GM23338 (cell line): ENCODE results near the gene EXOC3L4. TPM values are rescaled to one million over a fixed set of nuclear protein-coding genes. Genes with fewer than 3 reads are reported as not detected.

ENCODE experiments used
- ATAC-seq: fragments of 200-7000 bp; cut with Tn5 transposase; 3 replicates; pipeline ENCODE4 v1.9.1; 2020
- DNase-seq: peaks from one replicate; pipeline ENCODE4 v3.0.0-alpha.2; 2015; ENCODE audit warnings: low spot score
- H2AFZ ChIP-seq: fragments of 200-600 bp; sonication (generic); 2 replicates; pipeline ENCODE4 v1.8.0; 2016; ENCODE audit warnings: antibody characterized with exemption, mild to moderate bottlenecking, moderate library complexity
- H3F3A ChIP-seq: fragments of 200-600 bp; sonication (generic); replicated peaks from 2 replicates; pipeline ENCODE4 v1.8.0; 2017; ENCODE audit warnings: antibody characterized with exemption, mixed run types, low read depth
- H3K27ac ChIP-seq: fragments of 200-600 bp; sonication (generic); 2 replicates; pipeline ENCODE4 v1.6.1; 2016; ENCODE audit warnings: low read depth
- H3K27me3 ChIP-seq: fragments of 200-600 bp; sonication (generic); 2 replicates; pipeline ENCODE4 v1.8.0; 2016; ENCODE audit warnings: mild to moderate bottlenecking, mixed run types, moderate library complexity; ENCODE audit not compliant: insufficient read depth
- H3K36me3 ChIP-seq: fragments of 200-600 bp; sonication (generic); 2 replicates; pipeline ENCODE4 v1.8.0; 2016; ENCODE audit warnings: mild to moderate bottlenecking; ENCODE audit not compliant: insufficient read depth
- H3K4me1 ChIP-seq: fragments of 200-600 bp; sonication (generic); 2 replicates; pipeline ENCODE4 v1.8.0; 2016; ENCODE audit warnings: mild to moderate bottlenecking, moderate library complexity; ENCODE audit not compliant: insufficient read depth
- H3K4me2 ChIP-seq: fragments of 200-600 bp; sonication (generic); 2 replicates; pipeline ENCODE4 v1.7.1; 2017; ENCODE audit warnings: mixed run types
- H3K4me3 ChIP-seq: fragments of 200-600 bp; sonication (generic); 2 replicates; pipeline ENCODE4 v1.6.1; 2016; ENCODE audit warnings: mixed run types
- H3K79me2 ChIP-seq: fragments of 200-600 bp; sonication (generic); replicated peaks from 2 replicates; pipeline ENCODE4 v1.8.0; 2017; ENCODE audit warnings: mild to moderate bottlenecking; ENCODE audit not compliant: insufficient read depth
- H3K9me2 ChIP-seq: fragments of 200-600 bp; sonication (generic); 2 replicates; pipeline ENCODE4 v1.8.0; 2017; ENCODE audit not compliant: insufficient read depth
- H4K20me1 ChIP-seq: fragments of 200-600 bp; sonication (generic); replicated peaks from 2 replicates; pipeline ENCODE4 v1.8.0; 2017; ENCODE audit warnings: mild to moderate bottlenecking; ENCODE audit not compliant: insufficient read depth
- H3K27ac Mint-ChIP-seq: 2 replicates; pipeline ENCODE4 v1.8.0; 2020; ENCODE audit warnings: inconsistent platforms, mild to moderate bottlenecking, moderate library complexity, mixed read lengths
- H3K27me3 Mint-ChIP-seq: 3 replicates; pipeline ENCODE4 v1.8.0; 2022; ENCODE audit warnings: low read depth, mild to moderate bottlenecking, moderate library complexity, mixed read lengths, inconsistent platforms; ENCODE audit not compliant: insufficient read depth, poor library complexity
- H3K36me3 Mint-ChIP-seq: 3 replicates; pipeline ENCODE4 v1.8.0; 2021; ENCODE audit warnings: low read depth, mild to moderate bottlenecking, inconsistent platforms, moderate library complexity, mixed read lengths
- H3K4me1 Mint-ChIP-seq: 3 replicates; pipeline ENCODE4 v1.8.0; 2020; ENCODE audit warnings: mild to moderate bottlenecking, inconsistent platforms, mixed read lengths
- H3K4me3 Mint-ChIP-seq: 3 replicates; pipeline ENCODE4 v1.8.0; 2021; ENCODE audit warnings: moderate library complexity, mild to moderate bottlenecking, inconsistent platforms, mixed read lengths
- H3K9me3 Mint-ChIP-seq: 3 replicates; pipeline ENCODE4 v1.8.0; 2020; ENCODE audit warnings: moderate library complexity, mild to moderate bottlenecking, inconsistent platforms, mixed read lengths
- EZH2 ChIP-seq: fragments of 200-600 bp; sonication (generic); IDR thresholded peaks from one replicate; pipeline ENCODE4 v1.8.0; 2017; ENCODE audit warnings: antibody characterized with exemption, mild to moderate bottlenecking, low read depth; ENCODE audit not compliant: unreplicated experiment
- EZH2phosphoT487 ChIP-seq: fragments of 200-600 bp; sonication (generic); IDR thresholded peaks from one replicate; pipeline ENCODE4 v1.8.1; 2018; ENCODE audit warnings: antibody characterized with exemption; ENCODE audit not compliant: unreplicated experiment
- NANOG ChIP-seq: IDR thresholded peaks from 2 replicates; pipeline ENCODE4 v1.6.1; 2016; ENCODE audit warnings: antibody characterized with exemption, borderline replicate concordance
- STAT1 ChIP-seq: IDR thresholded peaks from one replicate; pipeline ENCODE4 v1.6.1; 2016; ENCODE audit warnings: antibody characterized with exemption; ENCODE audit not compliant: unreplicated experiment
- ZNF114 ChIP-seq: fragments of 250-450 bp; sonication (Bioruptor Pico); IDR thresholded peaks from 2 replicates; pipeline ENCODE4 v1.5.0; 2020; ENCODE audit warnings: mild to moderate bottlenecking, moderate library complexity
- polyA plus RNA-seq: library from polyadenylated mRNA; unstranded; fragments of >200 nt; fragmentation: Nextera tagmentation; extraction: Ambion mirVana; gene quantifications from 2 replicates; pipeline ENCODE4 v1.2.1, GENCODE V29; 2016
- total RNA-seq: library from RNA; depleted of rRNA; stranded (reverse); fragments of >200 nt; shearing (Covaris generic); gene quantifications from 2 replicates; pipeline ENCODE4 v1.2.3, GENCODE V29; 2014
- TF ChIP-seq, protein P1 (sequence below): IDR thresholded peaks from one replicate; pipeline ENCODE4 v1.6.1; 2018; ENCODE audit warnings: antibody characterized with exemption; ENCODE audit not compliant: unreplicated experiment
- TF ChIP-seq, protein P2 (sequence below), 2 experiments: fragments of 200-600 bp in 1 of 2; sonication (generic) in 1 of 2; conservative IDR thresholded peaks; 2 replicates each; pipeline versions ENCODE4 v1.5.1 to v1.6.1; 2016 to 2017; ENCODE audit warnings: antibody characterized with exemption in 2 of 2, low read depth in 2 of 2, mild to moderate bottlenecking in 2 of 2, moderate library complexity in 1 of 2
- TF ChIP-seq, protein P3 (sequence below): fragments of 250-450 bp; sonication (Bioruptor Pico); IDR thresholded peaks from 2 replicates; pipeline ENCODE4 v1.5.0; 2020; ENCODE audit warnings: mild to moderate bottlenecking, moderate library complexity
- TF ChIP-seq, protein P4 (sequence below): IDR thresholded peaks from 2 replicates; pipeline ENCODE4 v1.6.1; 2016; ENCODE audit warnings: antibody characterized with exemption

Gene EXOC3L4
- total and polyA plus RNA-seq, 2 experiments from 2014 or later: not detected

DNA sequence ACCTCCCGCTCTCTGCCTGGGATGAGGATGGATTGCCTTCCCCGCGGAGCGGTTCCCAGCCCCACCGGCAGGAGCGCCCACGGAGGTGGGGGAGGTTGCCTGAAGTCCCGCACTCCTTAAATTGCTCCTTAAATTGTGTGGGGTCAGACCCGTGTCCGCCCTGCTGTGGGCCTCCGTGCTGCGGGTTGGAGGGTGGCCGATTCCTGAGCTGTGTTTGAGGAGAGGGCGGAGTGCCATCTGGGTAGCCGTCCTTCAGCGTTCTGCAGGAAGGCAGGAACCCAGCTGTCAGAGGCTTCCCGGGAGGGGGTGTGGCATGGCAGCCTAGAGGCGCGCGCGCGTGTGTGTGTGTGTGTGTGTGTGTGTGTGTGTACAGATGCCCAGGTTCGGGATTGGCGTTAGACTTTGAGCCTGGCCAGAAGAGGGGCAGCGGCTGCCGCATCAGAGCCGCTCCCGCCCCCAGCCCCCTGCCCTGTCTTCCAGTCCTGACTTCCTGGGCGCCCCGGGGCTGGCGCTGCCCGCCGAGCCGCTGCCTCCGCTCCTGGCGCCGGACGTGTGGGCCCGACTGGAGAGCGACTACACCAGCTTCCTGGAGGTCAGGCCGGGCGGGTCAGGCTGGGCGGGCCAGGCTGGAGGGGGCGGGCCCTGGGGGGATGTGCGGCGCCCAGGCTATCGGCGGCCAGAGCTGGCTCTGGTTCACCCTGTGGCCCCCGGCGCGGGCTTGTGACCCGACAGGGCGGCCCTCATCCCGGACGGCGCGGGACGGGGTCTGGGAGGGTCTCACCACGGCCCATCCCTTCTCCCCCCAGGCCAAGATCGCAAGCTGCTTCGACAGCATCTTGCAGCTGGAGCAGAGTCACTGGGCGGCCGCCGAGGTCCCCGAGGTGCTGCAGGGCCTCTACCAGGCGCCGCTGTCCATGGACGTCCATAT is 9.2 kb downstream of the EXOC3L4 start:
- peaks cover 64% of the 10 kb centered on the region for H3K27me3 Mint-ChIP-seq
- H3K36me3 Mint-ChIP-seq: no peaks in the 10 kb centered on the region
- Histone ChIP-seq H3K79me2 (no peaks in the 10 kb centered on the region), H3K4me2 (peak overlapping the region; percentile 77), H3K36me3 (no peaks in the 10 kb centered on the region), H3K27ac (no peak overlapping the region), H3K9me2 (no peaks in the 10 kb centered on the region), H4K20me1 (0 out of 2 replicates have a peak, but pooled peaks cover 3% of the 10 kb centered on the region), H3K4me1 (peaks cover 14% of the 10 kb centered on the region), H2AFZ (0 out of 2 replicates have a peak overlapping the region, but pooled peaks have one; percentile 59), H3K27me3 (peaks cover 53% of the 10 kb centered on the region), H3F3A (0 out of 2 replicates have a peak, but pooled peaks cover 5% of the 10 kb centered on the region), H3K4me3 (peak overlapping the region; percentile 51; the same call in 1 of the 2 replicates)
- no peak overlapping the region for H3K27ac Mint-ChIP-seq
- TF ChIP-seq STAT1 (no peak), NANOG (no peak), ZNF114 (no peak), EZH2 (no peak), EZH2phosphoT487 (no peak)
- TF ChIP-seq, protein P1, sequence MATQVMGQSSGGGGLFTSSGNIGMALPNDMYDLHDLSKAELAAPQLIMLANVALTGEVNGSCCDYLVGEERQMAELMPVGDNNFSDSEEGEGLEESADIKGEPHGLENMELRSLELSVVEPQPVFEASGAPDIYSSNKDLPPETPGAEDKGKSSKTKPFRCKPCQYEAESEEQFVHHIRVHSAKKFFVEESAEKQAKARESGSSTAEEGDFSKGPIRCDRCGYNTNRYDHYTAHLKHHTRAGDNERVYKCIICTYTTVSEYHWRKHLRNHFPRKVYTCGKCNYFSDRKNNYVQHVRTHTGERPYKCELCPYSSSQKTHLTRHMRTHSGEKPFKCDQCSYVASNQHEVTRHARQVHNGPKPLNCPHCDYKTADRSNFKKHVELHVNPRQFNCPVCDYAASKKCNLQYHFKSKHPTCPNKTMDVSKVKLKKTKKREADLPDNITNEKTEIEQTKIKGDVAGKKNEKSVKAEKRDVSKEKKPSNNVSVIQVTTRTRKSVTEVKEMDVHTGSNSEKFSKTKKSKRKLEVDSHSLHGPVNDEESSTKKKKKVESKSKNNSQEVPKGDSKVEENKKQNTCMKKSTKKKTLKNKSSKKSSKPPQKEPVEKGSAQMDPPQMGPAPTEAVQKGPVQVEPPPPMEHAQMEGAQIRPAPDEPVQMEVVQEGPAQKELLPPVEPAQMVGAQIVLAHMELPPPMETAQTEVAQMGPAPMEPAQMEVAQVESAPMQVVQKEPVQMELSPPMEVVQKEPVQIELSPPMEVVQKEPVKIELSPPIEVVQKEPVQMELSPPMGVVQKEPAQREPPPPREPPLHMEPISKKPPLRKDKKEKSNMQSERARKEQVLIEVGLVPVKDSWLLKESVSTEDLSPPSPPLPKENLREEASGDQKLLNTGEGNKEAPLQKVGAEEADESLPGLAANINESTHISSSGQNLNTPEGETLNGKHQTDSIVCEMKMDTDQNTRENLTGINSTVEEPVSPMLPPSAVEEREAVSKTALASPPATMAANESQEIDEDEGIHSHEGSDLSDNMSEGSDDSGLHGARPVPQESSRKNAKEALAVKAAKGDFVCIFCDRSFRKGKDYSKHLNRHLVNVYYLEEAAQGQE: no peak
- TF ChIP-seq, protein P2, sequence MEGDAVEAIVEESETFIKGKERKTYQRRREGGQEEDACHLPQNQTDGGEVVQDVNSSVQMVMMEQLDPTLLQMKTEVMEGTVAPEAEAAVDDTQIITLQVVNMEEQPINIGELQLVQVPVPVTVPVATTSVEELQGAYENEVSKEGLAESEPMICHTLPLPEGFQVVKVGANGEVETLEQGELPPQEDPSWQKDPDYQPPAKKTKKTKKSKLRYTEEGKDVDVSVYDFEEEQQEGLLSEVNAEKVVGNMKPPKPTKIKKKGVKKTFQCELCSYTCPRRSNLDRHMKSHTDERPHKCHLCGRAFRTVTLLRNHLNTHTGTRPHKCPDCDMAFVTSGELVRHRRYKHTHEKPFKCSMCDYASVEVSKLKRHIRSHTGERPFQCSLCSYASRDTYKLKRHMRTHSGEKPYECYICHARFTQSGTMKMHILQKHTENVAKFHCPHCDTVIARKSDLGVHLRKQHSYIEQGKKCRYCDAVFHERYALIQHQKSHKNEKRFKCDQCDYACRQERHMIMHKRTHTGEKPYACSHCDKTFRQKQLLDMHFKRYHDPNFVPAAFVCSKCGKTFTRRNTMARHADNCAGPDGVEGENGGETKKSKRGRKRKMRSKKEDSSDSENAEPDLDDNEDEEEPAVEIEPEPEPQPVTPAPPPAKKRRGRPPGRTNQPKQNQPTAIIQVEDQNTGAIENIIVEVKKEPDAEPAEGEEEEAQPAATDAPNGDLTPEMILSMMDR (conservative IDR thresholded peaks at IDR 0.05; ENCODE audit: low read depth in 2 of 2): no peak
- TF ChIP-seq, protein P3, sequence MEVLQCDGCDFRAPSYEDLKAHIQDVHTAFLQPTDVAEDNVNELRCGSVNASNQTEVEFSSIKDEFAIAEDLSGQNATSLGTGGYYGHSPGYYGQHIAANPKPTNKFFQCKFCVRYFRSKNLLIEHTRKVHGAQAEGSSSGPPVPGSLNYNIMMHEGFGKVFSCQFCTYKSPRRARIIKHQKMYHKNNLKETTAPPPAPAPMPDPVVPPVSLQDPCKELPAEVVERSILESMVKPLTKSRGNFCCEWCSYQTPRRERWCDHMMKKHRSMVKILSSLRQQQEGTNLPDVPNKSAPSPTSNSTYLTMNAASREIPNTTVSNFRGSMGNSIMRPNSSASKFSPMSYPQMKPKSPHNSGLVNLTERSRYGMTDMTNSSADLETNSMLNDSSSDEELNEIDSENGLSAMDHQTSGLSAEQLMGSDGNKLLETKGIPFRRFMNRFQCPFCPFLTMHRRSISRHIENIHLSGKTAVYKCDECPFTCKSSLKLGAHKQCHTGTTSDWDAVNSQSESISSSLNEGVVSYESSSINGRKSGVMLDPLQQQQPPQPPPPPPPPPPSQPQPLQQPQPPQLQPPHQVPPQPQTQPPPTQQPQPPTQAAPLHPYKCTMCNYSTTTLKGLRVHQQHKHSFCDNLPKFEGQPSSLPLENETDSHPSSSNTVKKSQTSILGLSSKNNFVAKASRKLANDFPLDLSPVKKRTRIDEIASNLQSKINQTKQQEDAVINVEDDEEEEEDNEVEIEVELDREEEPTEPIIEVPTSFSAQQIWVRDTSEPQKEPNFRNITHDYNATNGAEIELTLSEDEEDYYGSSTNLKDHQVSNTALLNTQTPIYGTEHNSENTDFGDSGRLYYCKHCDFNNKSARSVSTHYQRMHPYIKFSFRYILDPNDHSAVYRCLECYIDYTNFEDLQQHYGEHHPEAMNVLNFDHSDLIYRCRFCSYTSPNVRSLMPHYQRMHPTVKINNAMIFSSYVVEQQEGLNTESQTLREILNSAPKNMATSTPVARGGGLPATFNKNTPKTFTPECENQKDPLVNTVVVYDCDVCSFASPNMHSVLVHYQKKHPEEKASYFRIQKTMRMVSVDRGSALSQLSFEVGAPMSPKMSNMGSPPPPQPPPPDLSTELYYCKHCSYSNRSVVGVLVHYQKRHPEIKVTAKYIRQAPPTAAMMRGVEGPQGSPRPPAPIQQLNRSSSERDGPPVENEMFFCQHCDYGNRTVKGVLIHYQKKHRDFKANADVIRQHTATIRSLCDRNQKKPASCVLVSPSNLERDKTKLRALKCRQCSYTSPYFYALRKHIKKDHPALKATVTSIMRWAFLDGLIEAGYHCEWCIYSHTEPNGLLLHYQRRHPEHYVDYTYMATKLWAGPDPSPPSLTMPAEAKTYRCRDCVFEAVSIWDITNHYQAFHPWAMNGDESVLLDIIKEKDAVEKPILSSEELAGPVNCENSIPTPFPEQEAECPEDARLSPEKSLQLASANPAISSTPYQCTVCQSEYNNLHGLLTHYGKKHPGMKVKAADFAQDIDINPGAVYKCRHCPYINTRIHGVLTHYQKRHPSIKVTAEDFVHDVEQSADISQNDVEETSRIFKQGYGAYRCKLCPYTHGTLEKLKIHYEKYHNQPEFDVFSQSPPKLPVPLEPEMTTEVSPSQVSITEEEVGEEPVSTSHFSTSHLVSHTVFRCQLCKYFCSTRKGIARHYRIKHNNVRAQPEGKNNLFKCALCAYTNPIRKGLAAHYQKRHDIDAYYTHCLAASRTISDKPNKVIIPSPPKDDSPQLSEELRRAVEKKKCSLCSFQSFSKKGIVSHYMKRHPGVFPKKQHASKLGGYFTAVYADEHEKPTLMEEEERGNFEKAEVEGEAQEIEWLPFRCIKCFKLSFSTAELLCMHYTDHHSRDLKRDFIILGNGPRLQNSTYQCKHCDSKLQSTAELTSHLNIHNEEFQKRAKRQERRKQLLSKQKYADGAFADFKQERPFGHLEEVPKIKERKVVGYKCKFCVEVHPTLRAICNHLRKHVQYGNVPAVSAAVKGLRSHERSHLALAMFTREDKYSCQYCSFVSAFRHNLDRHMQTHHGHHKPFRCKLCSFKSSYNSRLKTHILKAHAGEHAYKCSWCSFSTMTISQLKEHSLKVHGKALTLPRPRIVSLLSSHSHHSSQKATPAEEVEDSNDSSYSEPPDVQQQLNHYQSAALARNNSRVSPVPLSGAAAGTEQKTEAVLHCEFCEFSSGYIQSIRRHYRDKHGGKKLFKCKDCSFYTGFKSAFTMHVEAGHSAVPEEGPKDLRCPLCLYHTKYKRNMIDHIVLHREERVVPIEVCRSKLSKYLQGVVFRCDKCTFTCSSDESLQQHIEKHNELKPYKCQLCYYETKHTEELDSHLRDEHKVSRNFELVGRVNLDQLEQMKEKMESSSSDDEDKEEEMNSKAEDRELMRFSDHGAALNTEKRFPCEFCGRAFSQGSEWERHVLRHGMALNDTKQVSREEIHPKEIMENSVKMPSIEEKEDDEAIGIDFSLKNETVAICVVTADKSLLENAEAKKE (CRISPR knock-in tag): no peak
- TF ChIP-seq, protein P4, sequence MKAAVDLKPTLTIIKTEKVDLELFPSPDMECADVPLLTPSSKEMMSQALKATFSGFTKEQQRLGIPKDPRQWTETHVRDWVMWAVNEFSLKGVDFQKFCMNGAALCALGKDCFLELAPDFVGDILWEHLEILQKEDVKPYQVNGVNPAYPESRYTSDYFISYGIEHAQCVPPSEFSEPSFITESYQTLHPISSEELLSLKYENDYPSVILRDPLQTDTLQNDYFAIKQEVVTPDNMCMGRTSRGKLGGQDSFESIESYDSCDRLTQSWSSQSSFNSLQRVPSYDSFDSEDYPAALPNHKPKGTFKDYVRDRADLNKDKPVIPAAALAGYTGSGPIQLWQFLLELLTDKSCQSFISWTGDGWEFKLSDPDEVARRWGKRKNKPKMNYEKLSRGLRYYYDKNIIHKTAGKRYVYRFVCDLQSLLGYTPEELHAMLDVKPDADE: no peak
- DNase-seq (peak; percentile 55), ATAC-seq (peak; percentile 7)
- no peaks in the 10 kb centered on the region; the same call in 2 of the 3 replicates for H3K9me3 Mint-ChIP-seq
- peaks cover 15% of the 10 kb centered on the region; the same call in 2 of the 3 replicates for H3K4me1 Mint-ChIP-seq
- H3K4me3 Mint-ChIP-seq: peak overlapping the region; percentile 57
